GDM1 (cell line): ENCODE data around the gene OR2V2.
"Not testable (repeated sequence)": the region's sequence is repeated elsewhere in the genome, so short reads cannot be mapped to it uniquely, and the experiment has no call there.

Experiments used
- DNase-seq: peaks from one replicate; lab custom pipeline; 2025; lab: John Stamatoyannopoulos, UW

OR2V2 gene, protein sequence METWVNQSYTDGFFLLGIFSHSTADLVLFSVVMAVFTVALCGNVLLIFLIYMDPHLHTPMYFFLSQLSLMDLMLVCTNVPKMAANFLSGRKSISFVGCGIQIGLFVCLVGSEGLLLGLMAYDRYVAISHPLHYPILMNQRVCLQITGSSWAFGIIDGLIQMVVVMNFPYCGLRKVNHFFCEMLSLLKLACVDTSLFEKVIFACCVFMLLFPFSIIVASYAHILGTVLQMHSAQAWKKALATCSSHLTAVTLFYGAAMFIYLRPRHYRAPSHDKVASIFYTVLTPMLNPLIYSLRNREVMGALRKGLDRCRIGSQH

DNA sequence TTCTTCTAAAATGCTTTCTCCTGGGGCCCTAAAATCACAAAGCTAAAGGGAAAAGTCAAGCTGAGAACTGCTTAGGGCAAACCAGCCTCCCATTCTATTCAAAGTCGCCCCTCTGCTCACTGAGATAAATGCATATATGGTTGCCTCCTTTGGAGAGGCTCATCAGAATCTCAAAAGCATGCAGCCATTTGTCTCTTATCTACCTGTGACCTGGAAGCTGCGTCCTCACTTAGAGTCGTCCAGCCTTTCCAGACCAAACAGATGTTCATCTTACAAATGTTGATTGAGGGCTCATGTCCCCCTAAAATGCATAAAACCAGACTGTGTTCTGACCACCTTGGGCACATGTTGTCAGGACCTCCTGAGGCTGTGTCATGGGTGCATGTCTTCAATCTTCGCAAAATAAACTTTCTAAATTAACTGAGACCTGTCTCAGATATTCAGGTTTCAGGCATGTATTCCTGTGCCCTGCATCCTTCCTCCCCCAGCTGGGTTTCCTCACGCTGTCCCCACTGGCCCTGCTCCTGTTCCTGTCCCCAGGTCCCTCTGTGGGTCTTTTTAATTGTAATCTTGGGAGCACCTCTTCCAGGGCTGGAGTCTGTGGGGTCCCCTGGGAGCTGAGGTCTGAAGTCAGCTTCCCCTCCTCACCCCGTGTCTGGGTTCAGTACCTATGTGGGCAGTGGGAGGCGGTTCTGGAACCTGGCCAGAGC is at the start of gene OR2V2:
TSS of gene OR2V2 (plus strand) at position 660 of the 710 bp plus-strand sequence. CDS start 7,357 bp downstream, outside the sequence.
- DNase-seq: not testable (repeated sequence)

DNA sequence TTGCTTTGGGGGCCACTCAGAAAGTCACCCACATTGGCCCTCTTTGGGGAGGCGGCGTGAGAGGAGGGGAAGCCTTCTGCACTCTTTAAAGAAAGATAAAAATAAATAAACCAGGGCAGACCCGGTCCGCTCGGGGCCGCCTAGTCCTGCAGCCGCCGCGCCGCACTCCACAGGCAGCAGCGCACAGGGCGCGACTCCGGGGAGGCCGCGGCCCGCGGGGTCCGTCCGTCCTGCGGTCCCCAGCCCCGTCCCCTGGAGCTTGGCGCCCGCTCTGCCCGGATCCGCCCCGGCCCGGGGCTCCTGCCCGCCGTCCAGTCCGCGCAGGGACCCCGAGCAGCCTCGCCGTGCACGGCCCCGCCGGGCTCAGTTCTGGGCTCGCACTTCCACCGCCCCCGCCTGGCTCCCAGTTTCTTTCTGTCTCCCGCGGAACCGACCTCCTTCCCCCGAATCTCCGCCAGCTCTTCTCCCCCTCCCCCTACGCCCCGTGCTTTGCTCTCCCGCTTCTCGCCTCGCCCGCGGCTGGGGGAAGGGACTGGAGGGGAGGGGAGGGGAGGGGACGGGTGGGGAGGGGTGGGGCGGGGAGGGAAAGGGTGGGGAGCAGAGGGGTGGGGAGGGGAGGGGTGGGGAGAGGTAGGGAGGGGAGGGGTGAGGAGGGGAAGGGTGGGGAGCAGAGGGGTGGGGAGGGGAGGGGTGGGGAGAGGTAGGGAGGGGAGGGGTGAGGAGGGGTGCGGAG is 49.5 kb upstream of the OR2V2 start:
- DNase-seq: not testable (repeated sequence)

DNA sequence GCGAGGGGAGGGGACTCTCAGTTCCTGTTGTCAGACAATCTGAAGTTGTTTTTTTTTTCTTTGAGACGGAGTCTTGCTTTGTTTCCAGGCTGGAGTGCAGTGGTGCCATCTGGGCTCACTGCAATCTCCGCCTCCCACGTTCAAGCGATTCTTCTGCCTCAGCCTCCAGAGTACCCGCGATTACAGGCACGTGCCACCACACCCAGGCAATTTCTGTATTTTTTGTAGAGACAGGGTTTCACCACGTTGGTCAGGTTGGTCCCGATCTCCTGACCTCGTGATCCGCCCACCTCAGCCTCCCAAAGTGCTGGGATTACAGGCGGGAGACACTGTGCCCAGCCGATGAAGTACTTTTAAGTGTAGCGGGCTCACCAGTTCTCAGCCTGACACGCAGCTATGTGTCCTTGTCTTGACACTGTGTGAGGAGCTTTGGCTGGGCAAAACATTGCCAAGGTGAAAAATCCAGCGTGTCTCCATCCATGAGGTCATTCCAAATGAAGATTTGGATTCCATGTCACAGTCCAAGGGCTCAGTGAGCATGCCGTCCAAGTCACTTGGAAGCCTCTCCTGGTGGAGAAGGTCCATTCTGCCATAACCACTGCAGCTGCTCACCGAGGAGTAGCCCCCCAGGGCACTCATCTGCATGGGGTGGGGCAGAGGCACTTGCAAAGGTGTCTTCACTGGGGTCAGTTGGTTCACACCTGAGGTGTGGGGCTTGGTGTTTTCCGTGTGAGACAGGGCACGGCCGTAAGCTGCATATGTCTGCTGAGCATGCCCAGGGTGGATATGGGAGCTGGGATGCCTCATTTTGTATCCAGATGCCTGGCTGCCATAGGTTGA is 48.4 kb upstream of the OR2V2 start:
- DNase-seq: no peak

DNA sequence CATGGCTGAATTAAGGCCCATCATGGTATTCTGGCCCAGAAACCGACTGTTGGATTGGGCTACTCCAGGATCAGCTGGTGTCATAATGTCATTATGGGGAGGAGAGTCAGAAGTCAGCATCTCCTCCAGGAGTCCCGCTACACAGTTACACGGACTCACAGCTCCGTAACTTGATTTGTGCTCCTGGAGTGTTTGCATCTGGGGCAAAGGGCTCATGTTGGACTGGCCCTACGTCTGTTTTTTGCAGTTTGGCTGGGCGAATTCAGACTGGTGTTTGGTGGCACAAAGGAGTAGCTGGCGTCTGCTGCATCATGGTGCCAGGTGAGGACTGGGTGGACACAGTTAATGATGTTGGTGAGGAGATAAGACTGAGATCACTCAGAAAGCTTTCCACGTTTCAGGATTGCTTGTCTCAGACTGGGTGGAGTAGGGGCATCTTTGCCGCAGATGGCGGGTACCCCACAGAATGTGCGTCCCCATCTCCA is 47.7 kb upstream of the OR2V2 start:
- no peak for DNase-seq

DNA sequence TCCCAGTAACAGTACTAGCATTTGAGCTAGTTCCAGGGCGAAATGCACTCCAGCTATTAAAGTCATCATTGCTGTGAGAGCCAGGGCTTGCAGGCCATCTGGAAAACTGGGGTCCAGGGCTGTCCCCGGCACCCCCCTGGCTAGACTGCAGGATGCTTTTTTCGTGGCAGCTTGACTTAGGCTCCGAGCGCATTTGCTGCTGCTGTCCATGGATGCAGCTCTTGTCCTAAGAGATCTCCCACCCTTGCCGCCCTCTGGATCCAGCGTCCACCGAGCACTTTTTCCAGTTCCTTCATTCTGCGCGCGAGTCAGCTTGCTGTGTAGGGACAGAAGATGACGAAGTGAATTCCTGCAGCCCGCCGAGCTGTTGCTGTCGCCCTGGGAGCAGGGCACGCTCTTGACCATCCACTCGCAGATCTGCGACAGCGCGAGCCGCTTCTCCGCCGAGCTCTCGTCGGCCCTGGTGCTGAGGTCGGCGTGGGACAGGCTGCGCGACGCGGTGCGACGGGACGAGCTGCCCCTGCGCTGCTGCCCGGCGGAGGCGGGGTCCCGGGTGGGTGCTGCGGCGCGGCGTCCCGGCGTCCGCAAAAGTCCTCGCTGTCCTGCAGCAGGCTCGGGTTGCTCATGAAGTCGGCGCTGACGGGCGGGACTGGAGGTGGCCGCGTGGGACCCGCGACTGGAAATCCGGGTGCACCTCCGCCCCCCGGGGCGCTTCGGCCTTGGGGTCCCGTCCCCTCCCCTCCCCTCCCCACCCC is 47.1 kb upstream of the OR2V2 start:
- no peak for DNase-seq

DNA sequence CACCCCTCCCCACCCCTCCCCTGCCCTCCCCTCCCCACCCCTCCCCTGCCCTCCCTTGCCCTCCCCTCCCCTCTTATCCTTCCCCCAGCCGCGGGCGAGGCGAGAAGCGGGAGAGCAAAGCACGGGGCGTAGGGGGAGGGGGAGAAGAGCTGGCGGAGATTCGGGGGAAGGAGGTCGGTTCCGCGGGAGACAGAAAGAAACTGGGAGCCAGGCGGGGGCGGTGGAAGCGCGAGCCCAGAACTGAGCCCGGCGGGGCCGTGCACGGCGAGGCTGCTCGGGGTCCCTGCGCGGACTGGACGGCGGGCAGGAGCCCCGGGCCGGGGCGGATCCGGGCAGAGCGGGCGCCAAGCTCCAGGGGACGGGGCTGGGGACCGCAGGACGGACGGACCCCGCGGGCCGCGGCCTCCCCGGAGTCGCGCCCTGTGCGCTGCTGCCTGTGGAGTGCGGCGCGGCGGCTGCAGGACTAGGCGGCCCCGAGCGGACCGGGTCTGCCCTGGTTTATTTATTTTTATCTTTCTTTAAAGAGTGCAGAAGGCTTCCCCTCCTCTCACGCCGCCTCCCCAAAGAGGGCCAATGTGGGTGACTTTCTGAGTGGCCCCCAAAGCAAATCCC is 46.2 kb upstream of the OR2V2 start:
- not testable (repeated sequence) for DNase-seq

DNA sequence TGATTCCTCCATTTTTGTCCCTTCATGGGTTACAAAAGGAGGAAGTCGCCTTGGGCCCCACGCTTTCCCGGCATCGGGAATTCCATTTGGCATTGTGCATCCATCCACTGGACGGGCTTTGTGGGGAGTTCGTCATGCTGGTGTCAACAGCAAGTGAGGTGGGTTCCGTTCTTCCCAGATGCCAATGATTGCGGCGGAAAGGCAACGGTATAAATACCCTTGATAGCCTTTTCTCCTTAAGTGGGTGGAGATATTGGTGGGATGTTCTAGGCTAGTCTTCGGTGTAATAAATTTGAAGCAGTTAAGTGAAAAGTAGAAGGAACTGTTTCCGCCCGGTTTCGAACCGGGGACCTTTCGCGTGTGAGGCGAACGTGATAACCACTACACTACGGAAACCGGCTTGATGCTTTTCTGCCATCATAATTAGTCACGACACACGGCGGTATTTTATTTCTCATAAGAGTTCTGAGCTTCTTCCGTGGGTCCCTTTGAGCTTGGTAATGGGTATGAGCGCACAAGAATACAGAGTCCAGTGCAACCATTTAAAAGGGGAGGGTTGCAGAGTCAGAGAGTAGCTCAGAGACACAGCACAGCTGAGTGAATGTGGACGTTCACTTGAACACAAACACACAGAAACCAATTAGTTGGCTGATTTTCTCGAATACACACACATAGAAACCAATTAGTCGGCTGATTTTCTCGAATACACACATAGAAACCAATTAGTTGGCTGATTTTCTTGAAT is 45.3 kb upstream of the OR2V2 start:
- DNase-seq: not testable (repeated sequence)

DNA sequence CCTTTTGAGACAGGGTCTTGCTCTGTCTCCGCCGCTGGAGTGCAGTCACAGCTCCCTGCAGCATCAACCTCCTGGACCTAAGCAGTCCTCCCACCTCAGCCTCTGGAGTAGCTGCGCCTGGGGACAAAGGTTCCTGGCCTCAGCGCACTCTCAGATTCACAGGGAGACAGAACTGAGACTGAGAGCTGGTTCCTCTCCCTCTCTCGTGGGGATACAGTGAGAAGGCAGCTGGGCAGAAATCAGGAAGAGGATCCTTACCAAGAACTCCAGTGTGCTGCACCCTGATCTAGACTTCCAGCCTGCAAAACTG is 43.2 kb upstream of the OR2V2 start:
- not testable (repeated sequence) for DNase-seq

DNA sequence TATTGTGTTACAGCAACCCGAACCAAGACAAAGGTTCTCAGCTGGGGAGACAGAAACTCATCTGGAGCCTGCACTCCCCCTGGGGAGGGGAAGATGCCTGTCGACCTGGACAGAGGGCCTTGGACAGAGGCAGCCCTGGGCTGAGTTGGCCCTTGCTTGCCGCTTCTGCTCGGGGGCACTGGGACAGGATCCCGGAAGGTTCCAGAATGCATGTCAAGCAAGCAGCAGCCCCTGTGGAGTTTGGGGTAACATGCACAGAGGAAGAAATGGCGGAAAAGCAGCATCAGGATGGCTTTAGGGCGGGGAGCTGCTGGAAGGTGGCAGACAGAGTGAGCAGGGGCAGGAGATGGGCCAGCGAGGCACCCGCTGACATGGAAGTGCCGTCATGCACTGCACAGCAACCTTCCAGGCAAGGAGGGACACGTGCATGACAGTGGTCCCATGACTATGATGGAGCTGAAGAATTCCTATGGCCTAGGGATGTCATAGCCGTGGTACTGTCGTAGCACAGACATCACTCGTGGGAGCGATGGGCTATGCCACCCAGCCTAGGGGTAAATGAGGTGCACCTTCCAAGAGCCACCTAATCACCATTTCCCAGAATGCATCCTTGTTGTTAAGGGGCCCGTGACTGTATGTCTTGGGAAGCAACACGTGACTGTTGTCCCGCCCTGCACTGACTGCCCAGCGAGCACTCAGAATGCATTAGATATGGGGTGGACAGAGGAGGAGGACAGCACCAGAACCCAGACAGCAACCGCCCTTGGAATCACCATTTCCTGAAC is 42.6 kb upstream of the OR2V2 start:
- DNase-seq: not testable (repeated sequence)

DNA sequence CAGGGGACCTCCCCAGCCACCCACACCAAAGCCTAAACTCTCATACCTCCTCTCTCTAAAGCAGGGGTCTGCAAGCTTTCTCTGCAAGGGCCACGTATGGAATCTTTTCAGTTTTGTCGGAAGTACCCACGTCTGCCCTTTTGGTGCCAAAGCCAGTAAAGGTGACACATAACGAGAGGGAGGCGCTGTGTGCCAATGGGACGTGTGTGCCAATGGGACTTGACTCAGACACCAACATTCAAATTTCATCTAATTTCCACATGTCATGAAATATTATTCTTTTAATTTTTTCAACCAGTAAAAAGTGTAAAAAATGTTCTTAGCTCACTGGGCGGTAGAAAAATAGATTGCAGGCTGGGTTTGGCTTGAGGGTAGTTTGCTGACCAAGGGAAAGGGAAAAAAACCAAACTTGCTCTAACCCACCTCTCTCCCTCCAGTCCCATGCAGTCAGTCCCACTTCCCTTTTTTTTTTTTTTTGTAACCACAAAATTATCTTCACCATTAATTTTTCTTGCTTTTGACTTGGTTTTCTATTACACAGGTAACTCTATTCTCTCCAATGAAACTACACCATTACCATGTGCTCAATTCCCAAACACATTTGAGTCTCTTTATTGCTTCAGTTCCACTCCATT is 41.9 kb upstream of the OR2V2 start:
- DNase-seq: no peak

DNA sequence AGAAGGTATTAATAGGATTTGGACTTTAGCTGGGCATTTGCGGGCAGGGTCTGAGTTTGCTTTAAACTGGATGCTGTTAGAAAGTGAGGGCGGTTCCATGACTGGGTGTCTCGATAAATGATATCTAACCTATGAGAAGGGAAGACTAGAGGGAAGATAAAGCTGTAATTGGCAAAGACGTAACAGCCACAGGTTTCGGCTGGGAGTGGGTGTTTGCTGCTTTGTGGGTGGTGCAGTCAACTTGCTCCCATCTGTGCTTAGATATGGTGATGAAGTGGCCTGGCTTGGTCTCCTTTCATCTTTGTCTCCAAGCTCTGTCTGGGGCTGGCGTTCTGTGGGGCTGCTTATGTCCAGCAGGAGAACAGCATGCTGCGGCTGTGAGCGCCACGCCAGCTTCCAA is 39.7 kb upstream of the OR2V2 start:
- no peak for DNase-seq

DNA sequence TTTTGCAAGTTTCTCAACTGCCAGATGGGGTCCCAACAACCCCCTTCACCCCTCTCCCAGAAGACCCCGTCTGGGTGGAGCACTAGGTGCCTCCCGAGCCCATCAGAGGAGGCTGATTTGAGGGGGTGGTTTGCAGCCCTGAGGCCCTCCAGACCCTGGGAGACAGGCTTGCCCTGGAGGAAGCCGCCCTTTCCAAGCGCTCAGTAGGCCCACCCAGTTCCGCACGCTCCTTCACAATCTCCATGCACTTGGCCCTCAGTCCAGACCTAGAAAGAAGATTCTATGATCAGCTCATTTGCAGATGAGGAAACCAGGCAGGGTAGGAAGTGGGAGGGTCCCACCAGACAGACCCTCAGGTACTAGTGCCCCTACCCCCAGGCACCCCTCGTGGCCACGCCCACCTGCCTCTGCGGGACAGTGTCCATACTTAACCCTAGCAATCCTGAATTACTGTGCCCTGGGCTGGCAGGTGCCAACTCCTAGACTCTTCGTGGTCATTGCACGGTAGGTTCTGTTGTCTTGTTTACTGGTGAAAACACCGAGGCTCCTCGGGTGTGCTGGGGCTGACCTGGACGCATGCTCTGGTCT is 38.7 kb upstream of the OR2V2 start:
- no peak for DNase-seq

DNA sequence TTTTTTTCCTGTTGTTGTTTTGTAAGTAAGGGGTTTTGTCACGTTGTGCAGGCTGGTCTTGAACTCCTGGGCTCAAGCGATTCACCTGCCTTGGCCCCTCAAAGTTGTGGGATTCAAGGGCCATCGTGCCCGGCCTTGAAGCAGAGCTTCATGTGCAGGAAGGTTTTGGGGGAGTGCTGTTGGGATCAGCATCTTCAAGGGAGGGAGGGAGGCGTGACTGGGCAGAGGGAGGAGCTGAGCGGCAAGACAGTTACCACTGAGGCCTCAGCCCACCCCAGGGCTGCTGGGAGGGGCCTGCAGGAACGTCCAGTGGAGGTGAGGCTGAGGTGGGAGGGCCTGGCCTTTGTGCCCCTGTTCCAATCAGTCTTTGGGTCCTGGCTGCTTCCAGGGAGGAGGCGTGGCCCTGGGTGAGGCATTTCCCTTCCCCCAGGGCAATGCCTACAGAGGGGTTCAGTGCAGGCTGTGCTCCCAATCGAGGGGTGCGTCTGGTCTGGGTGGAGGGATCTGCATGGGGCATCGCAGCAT is 37.8 kb upstream of the OR2V2 start:
- no peak for DNase-seq

DNA sequence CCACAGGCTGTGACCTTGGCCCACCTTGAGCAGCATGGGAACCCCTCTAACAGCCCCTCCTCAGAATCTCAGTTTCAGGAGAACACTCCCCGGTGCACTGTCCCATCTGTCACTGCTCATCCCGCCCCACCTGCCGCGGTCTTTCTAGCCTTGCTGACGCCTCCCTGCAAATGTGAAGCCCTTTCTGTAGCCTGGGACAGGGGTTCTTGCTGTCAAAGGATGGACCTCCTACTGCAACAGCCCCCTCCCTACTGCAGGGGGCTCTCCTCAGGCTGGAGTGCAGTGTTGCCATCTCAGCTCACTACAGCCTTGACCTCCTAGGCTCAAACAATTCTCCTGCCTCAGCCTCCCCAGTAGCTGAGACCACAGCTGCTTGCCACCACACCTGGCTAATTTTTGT is 36.4 kb upstream of the OR2V2 start:
- no peak for DNase-seq

DNA sequence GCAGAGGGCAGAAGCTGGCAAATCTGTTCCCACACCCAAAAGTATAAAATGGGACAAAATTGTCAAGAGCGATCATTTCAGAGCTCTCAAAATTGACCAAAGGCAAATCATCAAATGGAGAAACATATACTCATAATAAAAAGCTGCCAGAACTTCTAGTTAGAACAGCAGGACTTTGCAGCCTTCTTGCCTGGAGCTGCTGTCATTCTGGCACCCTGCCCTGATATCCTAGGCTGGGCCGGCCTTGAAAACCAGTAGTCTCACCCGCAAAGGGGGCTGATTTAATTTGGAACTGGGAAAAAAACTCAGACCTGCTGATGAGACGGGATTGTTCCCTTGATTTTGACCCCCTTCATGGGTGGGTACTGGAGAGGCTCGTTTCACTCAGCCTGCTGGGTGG is 34.9 kb upstream of the OR2V2 start:
- no peak for DNase-seq

DNA sequence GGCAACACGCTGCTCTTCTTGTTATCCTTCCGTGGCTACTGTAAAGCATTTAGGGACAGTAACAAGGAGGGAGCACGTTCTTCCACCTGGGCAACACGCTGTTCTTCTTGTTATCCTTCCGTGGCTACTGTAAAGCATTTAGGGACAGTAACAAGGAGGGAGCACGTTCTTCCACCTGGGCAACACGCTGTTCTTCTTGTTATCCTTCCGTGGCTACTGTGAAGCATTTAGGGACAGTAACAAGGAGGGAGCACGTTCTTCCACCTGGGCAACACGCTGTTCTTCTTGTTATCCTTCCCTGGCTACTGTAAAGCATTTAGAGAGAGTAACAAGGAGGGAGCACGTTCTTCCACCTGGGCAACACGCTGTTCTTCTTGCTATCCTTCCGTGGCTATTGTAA is 33.8 kb upstream of the OR2V2 start:
- not testable (repeated sequence) for DNase-seq

DNA sequence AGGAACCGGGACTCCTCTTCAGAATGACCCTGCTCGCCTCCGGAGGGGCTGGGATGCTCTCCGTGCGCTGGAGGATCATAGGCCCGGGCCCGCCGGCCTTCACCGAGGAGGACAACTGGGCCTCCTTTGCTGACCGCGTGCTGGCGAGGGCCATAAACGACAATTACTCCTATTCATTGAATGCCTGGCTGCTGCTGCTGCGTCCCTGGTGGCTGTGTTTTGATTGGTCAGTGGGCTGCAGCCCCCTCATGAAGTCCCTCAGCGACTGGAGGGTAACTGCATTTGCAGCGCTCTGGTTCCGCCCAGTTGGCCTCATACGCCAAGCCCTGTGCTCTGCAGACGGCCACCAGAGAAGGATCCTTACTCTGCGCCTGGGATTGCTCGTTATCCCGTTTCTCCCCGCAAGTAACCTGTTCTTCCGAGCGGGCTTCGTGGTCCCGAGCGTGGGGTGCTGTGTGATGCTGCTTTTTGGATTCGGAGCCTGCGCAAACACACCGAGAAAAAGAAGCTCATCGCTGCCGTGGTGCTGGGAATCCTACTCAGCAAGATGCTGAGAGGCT is 33.0 kb upstream of the OR2V2 start:
- DNase-seq: no peak
